PC-3 (cell line): Measurements from ENCODE around the gene SH3D19. TPM values are rescaled to one million over a fixed set of nuclear protein-coding genes. Genes with fewer than 3 reads are reported as not detected.

ENCODE experiments used
- ATAC-seq: fragments of 200-7000 bp; cut with Tn5 transposase; 2 replicates; pipeline ENCODE4 v1.9.1; 2020; ENCODE audit warnings: mild to moderate bottlenecking, moderate library complexity
- BruUV-seq: library from RNA; stranded (reverse); fragments of 400-500 nt; replicated peaks from 2 replicates; lab custom pipeline; 2021; lab: Mats Ljungman, UMichigan
- CTCF ChIA-PET: fragments of 300-600 bp; sonication (Branson Sonifier 250); formaldehyde crosslinking; loops from one replicate; lab custom pipeline; 2022; ENCODE audit warnings: antibody characterized with exemption; lab: Charles Lee
- POLR2A ChIA-PET: fragments of 300-600 bp; sonication (Branson Sonifier 250); formaldehyde crosslinking; loops from one replicate; lab custom pipeline; 2022; ENCODE audit warnings: antibody characterized with exemption; ENCODE audit not compliant: unreplicated experiment; lab: Charles Lee
- DNase-seq: peaks from one replicate; pipeline ENCODE4 v3.0.0-alpha.2; 2015
- H2AFZ ChIP-seq: fragments of 300-600 bp; sonication (generic); 2 replicates; pipeline ENCODE4 v1.6.0; 2016; ENCODE audit warnings: antibody characterized with exemption, low read length
- H3F3A ChIP-seq: fragments of 300-600 bp; sonication (generic); one replicate; pipeline ENCODE4 v1.6.0; 2017; ENCODE audit warnings: antibody characterized with exemption, low read length, control low read depth, mild to moderate bottlenecking; ENCODE audit not compliant: unreplicated experiment
- H3K27ac ChIP-seq: fragments of 300-600 bp; sonication (generic); 2 replicates; pipeline ENCODE4 v1.5.1; 2016; ENCODE audit warnings: mild to moderate bottlenecking, low read length
- H3K27me3 ChIP-seq: fragments of 300-600 bp; sonication (generic); 2 replicates; pipeline ENCODE4 v1.6.1; 2016; ENCODE audit warnings: low read length, mixed read lengths
- H3K36me3 ChIP-seq: fragments of 300-600 bp; sonication (generic); 2 replicates; pipeline ENCODE4 v1.6.1; 2016; ENCODE audit warnings: low read depth, mixed run types, low read length, mixed read lengths
- H3K4me1 ChIP-seq: fragments of 300-600 bp; sonication (generic); 2 replicates; pipeline ENCODE4 v1.5.1; 2016; ENCODE audit warnings: low read length; ENCODE audit not compliant: insufficient read depth
- H3K4me2 ChIP-seq: fragments of 300-600 bp; sonication (generic); 2 replicates; pipeline ENCODE4 v1.6.0; 2016; ENCODE audit warnings: low read length
- H3K4me3 ChIP-seq: fragments of 300-600 bp; sonication (generic); 2 replicates; pipeline ENCODE4 v1.5.1; 2016; ENCODE audit warnings: mild to moderate bottlenecking, low read length, mixed read lengths
- H3K79me2 ChIP-seq: fragments of 300-600 bp; sonication (generic); 2 replicates; pipeline ENCODE4 v1.6.1; 2017; ENCODE audit warnings: low read length, mixed read lengths
- H3K9ac ChIP-seq: fragments of 300-600 bp; sonication (generic); 2 replicates; pipeline ENCODE4 v1.6.0; 2016; ENCODE audit warnings: mild to moderate bottlenecking, low read length
- H3K9me2 ChIP-seq: fragments of 300-600 bp; sonication (generic); replicated peaks from 2 replicates; pipeline ENCODE4 v1.6.1; 2016; ENCODE audit warnings: mixed run types, low read length, mixed read lengths
- H3K9me3 ChIP-seq: fragments of 300-600 bp; sonication (generic); 2 replicates; pipeline ENCODE4 v1.6.1; 2016; ENCODE audit warnings: low read length, mixed read lengths
- H4K20me1 ChIP-seq: fragments of 300-600 bp; sonication (generic); 2 replicates; pipeline ENCODE4 v1.6.1; 2016; ENCODE audit warnings: low read length, mixed read lengths
- CTCF ChIP-seq: fragments of 300-600 bp; sonication (generic); conservative IDR thresholded peaks from 2 replicates; pipeline ENCODE4 v1.5.1; 2017; ENCODE audit warnings: antibody characterized with exemption, low read depth, mild to moderate bottlenecking, low read length
- EZH2 ChIP-seq: fragments of 300-600 bp; sonication (generic); IDR thresholded peaks from one replicate; pipeline ENCODE4 v1.6.1; 2017; ENCODE audit warnings: antibody characterized with exemption, mild to moderate bottlenecking, low read length; ENCODE audit not compliant: unreplicated experiment
- EZH2phosphoT487 ChIP-seq: fragments of 300-600 bp; sonication (generic); IDR thresholded peaks from 2 replicates; pipeline ENCODE4 v1.6.1; 2018; ENCODE audit warnings: mild to moderate bottlenecking, antibody characterized with exemption, low read length, borderline replicate concordance
- intact Hi-C: fragments of 100-400 bp; cut with micrococcal nuclease; formaldehyde crosslinking; loops from 2 replicates; pipeline ENCODE4 v1.9.0; 2023
- total RNA-seq: library from RNA; depleted of rRNA; stranded (reverse); fragments of >200 nt; gene quantifications from 2 replicates; pipeline ENCODE4 v1.2.3, GENCODE V29; 2014

SH3D19 gene
- total RNA-seq, 1 experiment from 2014 or later, result 30.1 TPM

GRCh38 chr4:151228189-151229119 lies 97.0 kb downstream of the SH3D19 start:
- H3K79me2 ChIP-seq, result peaks cover 26% of the 10 kb centered on the region
- BruUV-seq, result no TSS peak
- ATAC-seq (no peak), DNase-seq (peak; percentile 57)
- intact Hi-C loops, result loop anchor here (5.0 kb wide), 1 partner anchor 61 kb away; no protein-coding TSS in a partner anchor
- no peaks in the 10 kb centered on the region for H3K27me3 ChIP-seq
- peaks cover 37% of the 10 kb centered on the region for H3K4me1 ChIP-seq
- H3K9ac ChIP-seq, result no peak overlapping the region
- H3K27ac ChIP-seq, result no peak overlapping the region
- no peaks in the 10 kb centered on the region for H3K9me3 ChIP-seq
- TF ChIP-seq EZH2, result no peak
- no peak for TF ChIP-seq CTCF
- TF ChIP-seq EZH2phosphoT487, result no peak
- no peak overlapping the region for H2AFZ ChIP-seq
- no peaks in the 10 kb centered on the region for H3K9me2 ChIP-seq
- CTCF ChIA-PET, result no interaction called here
- no peaks in the 10 kb centered on the region for H3K36me3 ChIP-seq
- H3K4me2 ChIP-seq, result peak overlapping the region; percentile 23
- H4K20me1 ChIP-seq, result no peaks in the 10 kb centered on the region
- POLR2A ChIA-PET, result interaction anchor here (0.7 kb wide), 1 partner anchor 10 kb away, joined by 10 read pairs; no protein-coding TSS in a partner anchor
- H3F3A ChIP-seq, result no peaks in the 10 kb centered on the region
- H3K4me3 ChIP-seq, result no peak overlapping the region

GRCh38 chr4:151227731-151228130 lies 97.7 kb downstream of the SH3D19 start:
- TF ChIP-seq EZH2phosphoT487 (no peak), EZH2 (no peak), CTCF (no peak)
- H3K9ac ChIP-seq, result no peak overlapping the region
- POLR2A ChIA-PET, result no interaction called here
- no peak overlapping the region for H3K4me3 ChIP-seq
- H4K20me1 ChIP-seq, result no peaks in the 10 kb centered on the region
- H3K4me1 ChIP-seq, result peaks cover 37% of the 10 kb centered on the region
- DNase-seq (peak; percentile 35), ATAC-seq (peak; percentile 51)
- peak overlapping the region; percentile 23 for H3K4me2 ChIP-seq
- CTCF ChIA-PET, result no interaction called here
- no peaks in the 10 kb centered on the region for H3F3A ChIP-seq
- intact Hi-C loops, result loop anchor here (5.0 kb wide), 1 partner anchor 60 kb away; no protein-coding TSS in a partner anchor
- no peak overlapping the region for H3K27ac ChIP-seq
- no peaks in the 10 kb centered on the region for H3K9me2 ChIP-seq
- peaks cover 26% of the 10 kb centered on the region for H3K79me2 ChIP-seq
- BruUV-seq, result no TSS peak
- H2AFZ ChIP-seq, result no peak overlapping the region
- no peaks in the 10 kb centered on the region for H3K27me3 ChIP-seq
- H3K36me3 ChIP-seq, result no peaks in the 10 kb centered on the region
- no peaks in the 10 kb centered on the region for H3K9me3 ChIP-seq

GRCh38 chr4:151227172-151227571 lies 98.2 kb downstream of the SH3D19 start:
- Histone ChIP-seq H3K79me2 (peaks cover 26% of the 10 kb centered on the region), H3K27me3 (no peaks in the 10 kb centered on the region), H3F3A (no peaks in the 10 kb centered on the region), H3K4me1 (peaks cover 37% of the 10 kb centered on the region), H3K9me3 (no peaks in the 10 kb centered on the region), H3K9me2 (no peaks in the 10 kb centered on the region), H3K9ac (no peak overlapping the region), H3K4me2 (peak overlapping the region; percentile 23), H3K4me3 (no peak overlapping the region), H4K20me1 (no peaks in the 10 kb centered on the region), H3K27ac (no peak overlapping the region), H3K36me3 (no peaks in the 10 kb centered on the region), H2AFZ (no peak overlapping the region)
- TF ChIP-seq EZH2 (no peak), CTCF (no peak), EZH2phosphoT487 (no peak)
- intact Hi-C loops, result loop anchor here (5.0 kb wide), 1 partner anchor 60 kb away; no protein-coding TSS in a partner anchor
- POLR2A ChIA-PET, result no interaction called here
- DNase-seq, result no peak
- ATAC-seq, result no peak
- CTCF ChIA-PET, result no interaction called here
- BruUV-seq, result no TSS peak
